Gastrocnemius medialis (tissue), 4 donors: ENCODE results near the gene PAIP2B. TPM values are rescaled to one million over a fixed set of nuclear protein-coding genes. Genes with fewer than 3 reads are reported as not detected.
A peak's percentile ranks its signal among the peaks of the same experiment; 100 is the strongest.

Source experiments
- ATAC-seq, 2 donors: fragments of 150-250 bp; one replicate each; pipeline ENCODE4 v1.9.1; 2016
- DNase-seq, 2 donors: peaks; one replicate each; pipeline ENCODE4 v3.0.0-alpha.2; 2019
- H3K27ac ChIP-seq, 4 donors: fragments of 200-600 bp; sonication (generic); 1 replicate in 1 of 4; 2 replicates in 3 of 4; pipeline ENCODE4 v1.5.1; 2016 to 2018; ENCODE audit warnings: mild to moderate bottlenecking in 2 of 4, moderate library complexity in 1 of 4
- H3K27me3 ChIP-seq, 3 donors: fragments of 200-600 bp; sonication (generic) in 2 of 3; 1 replicate in 1 of 3; 2 replicates in 2 of 3; pipeline versions ENCODE4 v1.5.1 to v1.6.0; 2016 to 2019; ENCODE audit warnings: mild to moderate bottlenecking in 1 of 3, moderate library complexity in 1 of 3
- H3K36me3 ChIP-seq, 2 donors: fragments of 200-600 bp; sonication (generic) in 1 of 2; one replicate each; pipeline ENCODE4 v1.5.1; 2017 to 2018
- H3K4me1 ChIP-seq, 2 donors: fragments of 200-600 bp; sonication (generic) in 1 of 2; one replicate each; pipeline ENCODE4 v1.5.1; 2016 to 2017; ENCODE audit warnings: mild to moderate bottlenecking in 2 of 2
- H3K4me3 ChIP-seq, 4 donors: fragments of 200-600 bp; sonication (generic) in 3 of 4; 1 replicate in 1 of 4; 2 replicates in 3 of 4; pipeline ENCODE4 v1.5.1; 2016 to 2019; ENCODE audit warnings: mild to moderate bottlenecking in 2 of 4
- H3K9me3 ChIP-seq, 3 donors: fragments of 200-600 bp; sonication (generic) in 2 of 3; 1 replicate in 1 of 3; 2 replicates in 2 of 3; pipeline ENCODE4 v1.5.1; 2016 to 2019
- CTCF ChIP-seq, 5 experiments: fragments of 450-650 bp in 3 of 5; fragments of 200-600 bp in 2 of 5; sonication (generic) in 2 of 5; IDR thresholded peaks in 4 of 5; conservative IDR thresholded peaks in 1 of 5; 1 replicate in 4 of 5; 2 replicates in 1 of 5; pipeline ENCODE4 v1.5.1; 2016 to 2019; ENCODE audit warnings: antibody characterized with exemption in 5 of 5, mild to moderate bottlenecking in 3 of 5, moderate library complexity in 3 of 5
- POLR2A ChIP-seq, 2 donors: fragments of 450-650 bp; IDR thresholded peaks; one replicate each; pipeline ENCODE4 v1.6.1; 2017; ENCODE audit warnings: antibody characterized with exemption in 2 of 2, mild to moderate bottlenecking in 2 of 2, moderate library complexity in 2 of 2
- in situ Hi-C, 4 donors: fragments of 200-750 bp; cut with MboI; loops; one replicate each; pipeline versions ENCODE4 v1.15.0 to v1.8.0; 2017; ENCODE audit warnings: low sequenced_read_pairs in 4 of 4
- intact Hi-C: fragments of 100-400 bp; cut with DNase I; formaldehyde crosslinking; loops from one replicate; pipeline ENCODE4 v1.15.1; 2023; ENCODE audit warnings: low total_unique reads
- total RNA-seq, 4 donors: library from RNA; depleted of rRNA; stranded (reverse); fragments of >200 nt; gene quantifications; one replicate each; pipeline versions ENCODE4 v1.1.0 to v1.2.3, GENCODE V29; 2016

The PAIP2B gene
- total RNA-seq, 4 donors from 2014 or later: 14.6 to 32.6 (median 15.9) TPM

GRCh38 chr2:71143782-71144181 is 83.1 kb downstream of the PAIP2B start:
- H3K27ac ChIP-seq: peak overlapping the region; percentile 51 to 82 (median 70)
- in situ Hi-C loops: no loop called here
- no peak for TF ChIP-seq POLR2A (IDR thresholded peaks at IDR 0.05)
- TF ChIP-seq CTCF (IDR thresholded peaks at IDR 0.05 in 4 of 5, conservative IDR thresholded peaks at IDR 0.05 in 1 of 5): no peak
- H3K4me3 ChIP-seq: no peak overlapping the region
- ATAC-seq: peak; percentile 88 to 95
- H3K4me1 ChIP-seq: peaks cover 19 to 31% of the 10 kb centered on the region in 2 donors
- H3K36me3 ChIP-seq: peaks cover 0 to 94% of the 10 kb centered on the region in 2 donors
- H3K27me3 ChIP-seq: no peaks in the 10 kb centered on the region
- peak in 1 of 2 donors; percentile 9 for DNase-seq
- intact Hi-C loops: no loop called here
- H3K9me3 ChIP-seq: no peaks in the 10 kb centered on the region

- H3K9me3 ChIP-seq: no peaks in the 10 kb centered on the region
- intact Hi-C loops (no loop called here), in situ Hi-C loops (no loop called here)
Measured at GRCh38 chr2:71136174-71136573, 90.7 kb downstream of the PAIP2B start.

GRCh38 chr2:71133603-71134002 is 93.3 kb downstream of the PAIP2B start:
- no peak for ATAC-seq
- no peaks in the 10 kb centered on the region for H3K27me3 ChIP-seq
- H3K4me1 ChIP-seq: peaks cover 23 to 28% of the 10 kb centered on the region in 2 donors
- no peak overlapping the region for H3K4me3 ChIP-seq
- no peak overlapping the region for H3K27ac ChIP-seq
- DNase-seq: no peak
- H3K9me3 ChIP-seq: no peaks in the 10 kb centered on the region
- peaks cover 2 to 54% of the 10 kb centered on the region in 2 donors for H3K36me3 ChIP-seq
- intact Hi-C loops: loop anchor here (5.0 kb wide), 1 partner anchor 199 kb away; the partner anchor contains the start of gene ZNF638
- TF ChIP-seq POLR2A (IDR thresholded peaks at IDR 0.05): no peak
- no peak for TF ChIP-seq CTCF (IDR thresholded peaks at IDR 0.05 in 4 of 5, conservative IDR thresholded peaks at IDR 0.05 in 1 of 5)
- in situ Hi-C loops: loop anchor here in 1 of 4 donors (5.0 kb wide), 1 partner anchor 66 kb away; the partner anchor contains the start of gene NAGK

More at GRCh38 chr2:71136174-71136573, 90.7 kb downstream of the PAIP2B start:
- H3K27ac ChIP-seq: no peak overlapping the region
- DNase-seq (no peak), ATAC-seq (no peak)
- no peaks in the 10 kb centered on the region for H3K27me3 ChIP-seq
- TF ChIP-seq CTCF (IDR thresholded peaks at IDR 0.05 in 4 of 5, conservative IDR thresholded peaks at IDR 0.05 in 1 of 5) (no peak), POLR2A (IDR thresholded peaks at IDR 0.05) (no peak)
- H3K4me1 ChIP-seq: peaks cover 13 to 21% of the 10 kb centered on the region in 2 donors
- peaks cover 2 to 80% of the 10 kb centered on the region in 2 donors for H3K36me3 ChIP-seq
- H3K4me3 ChIP-seq: no peak overlapping the region

Other genes starting within 250 kb of the PAIP2B start
- 1 to 10 TPM in 1 of 4 donors, under 1 TPM in 1, not detected in 2; 0.44 to 2.0 TPM for gene ANKRD53, start 248.5 kb downstream of the PAIP2B start, total RNA-seq
- 10 to 100 TPM; 34.0 to 54.2 (median 38.7) TPM for gene TEX261, start 232.2 kb downstream of the PAIP2B start, total RNA-seq
- 10 to 100 TPM; 24.2 to 43.5 (median 41.2) TPM for gene NAGK, start 158.5 kb downstream of the PAIP2B start, total RNA-seq
- 10 to 100 TPM in 3 of 4 donors, 1 to 10 TPM in 1; 10.0 to 20.2 (median 13.1) TPM for gene MCEE, start 96.9 kb downstream of the PAIP2B start, total RNA-seq
- 10 to 100 TPM; 27.8 to 49.1 (median 32.8) TPM for gene MPHOSPH10, start 96.5 kb downstream of the PAIP2B start, total RNA-seq
- gene ZNF638, start 104.7 kb upstream of the PAIP2B start, total RNA-seq: 100 to 1,000 TPM in 2 of 4 donors, 10 to 100 TPM in 2; 69.7 to 152 (median 95.0) TPM
- gene DYSF, start 226.5 kb upstream of the PAIP2B start, total RNA-seq: 100 to 1,000 TPM in 2 of 4 donors, 10 to 100 TPM in 2; 40.7 to 267 (median 153) TPM